Activated CD8-positive, alpha-beta memory T cell treated with anti-CD3 and anti-CD28 coated beads, Interleukin-2, amount 50 U/mL, for 24 hours (primary cell): ENCODE data around the gene DNAJC18.
A peak's percentile ranks its signal among the peaks of the same experiment; 100 is the strongest.
"Not testable (repeated sequence)": the region's sequence is repeated elsewhere in the genome, so short reads cannot be mapped to it uniquely, and the experiment has no call there.

Source experiments
- DNase-seq: peaks from one replicate; pipeline ENCODE4 v3.0.0-alpha.2; 2020; ENCODE audit errors: extremely low read depth

Gene DNAJC18

DNA sequence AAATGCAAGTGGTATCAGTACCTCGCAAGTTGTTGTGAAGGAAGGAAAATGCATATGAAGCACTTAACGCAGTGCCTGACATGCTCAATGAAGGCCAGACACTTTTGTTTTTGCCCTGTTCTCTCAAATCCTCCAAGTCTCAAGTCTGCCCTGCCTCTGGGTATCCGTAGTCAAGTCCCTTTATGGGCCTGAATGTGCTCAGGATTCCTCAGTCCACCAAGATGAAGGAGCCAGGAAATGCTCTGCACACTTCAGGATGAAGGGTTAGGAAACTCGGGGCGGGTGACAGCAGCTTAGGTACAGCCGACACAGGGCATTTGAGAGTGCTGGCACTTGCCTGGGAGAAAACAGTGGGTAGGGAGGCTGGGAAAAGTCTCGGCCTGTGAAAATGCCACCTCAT, 21.9 kb upstream of the DNAJC18 start:
- DNase-seq, result no peak

DNA sequence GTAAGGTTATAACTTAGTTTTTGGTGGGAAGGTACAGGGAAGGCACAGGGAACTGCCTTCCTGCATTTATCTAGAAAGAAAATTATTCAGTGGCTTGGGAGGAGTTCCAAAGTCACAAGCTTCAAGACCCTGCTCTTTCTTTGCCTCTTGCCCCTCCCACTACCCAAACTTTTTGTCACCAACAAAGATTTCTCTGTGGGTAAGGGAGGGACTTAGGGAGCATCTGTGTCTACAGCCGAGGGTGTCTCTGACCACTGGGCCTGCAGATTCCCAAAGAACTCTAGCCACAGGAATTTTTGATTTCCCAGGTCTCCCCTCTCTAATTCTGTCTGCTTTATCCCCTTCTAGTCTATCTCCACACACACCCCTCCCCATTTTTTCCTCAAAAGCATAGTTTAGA, 21.1 kb upstream of the DNAJC18 start:
- DNase-seq, result no peak

- DNase-seq, result no peak
Measured at GRCh38 chr5:139459451-139459934, 20.2 kb upstream of the DNAJC18 start.

- DNase-seq, result peak; percentile 57
Measured at GRCh38 chr5:139458580-139459407, 19.5 kb upstream of the DNAJC18 start.

DNA sequence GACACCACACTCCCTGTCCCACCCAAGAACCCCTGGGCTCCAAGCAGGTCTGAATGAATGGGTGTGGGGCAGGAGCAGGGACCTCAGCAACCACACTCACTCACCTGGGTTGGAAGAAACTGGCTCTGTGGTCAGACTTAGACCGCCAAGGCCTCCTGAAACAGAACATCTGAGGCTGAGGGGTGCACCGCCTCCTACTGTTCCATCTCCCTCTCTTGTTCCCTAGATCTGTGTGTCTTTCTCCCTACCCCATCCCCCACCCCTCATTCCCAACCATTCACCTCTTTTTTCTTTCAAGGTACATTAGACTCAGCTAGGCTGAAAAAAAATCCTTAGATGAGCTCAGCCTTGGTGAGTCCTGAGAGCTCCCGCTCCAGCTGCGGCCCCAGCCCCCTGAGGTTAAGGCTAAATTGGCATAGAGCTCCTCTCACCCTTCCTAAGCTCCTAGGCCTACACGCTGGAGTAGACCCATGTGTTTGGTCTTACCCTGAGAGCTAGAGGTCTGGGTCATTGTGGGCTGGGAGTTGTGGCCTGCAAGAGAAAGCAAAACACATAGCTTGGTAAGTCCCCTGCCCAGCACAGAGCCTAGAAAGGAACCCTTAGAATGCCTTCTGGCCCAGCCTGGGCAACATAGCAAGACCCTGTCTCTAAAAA, 18.5 kb upstream of the DNAJC18 start:
- DNase-seq, result no peak

DNA sequence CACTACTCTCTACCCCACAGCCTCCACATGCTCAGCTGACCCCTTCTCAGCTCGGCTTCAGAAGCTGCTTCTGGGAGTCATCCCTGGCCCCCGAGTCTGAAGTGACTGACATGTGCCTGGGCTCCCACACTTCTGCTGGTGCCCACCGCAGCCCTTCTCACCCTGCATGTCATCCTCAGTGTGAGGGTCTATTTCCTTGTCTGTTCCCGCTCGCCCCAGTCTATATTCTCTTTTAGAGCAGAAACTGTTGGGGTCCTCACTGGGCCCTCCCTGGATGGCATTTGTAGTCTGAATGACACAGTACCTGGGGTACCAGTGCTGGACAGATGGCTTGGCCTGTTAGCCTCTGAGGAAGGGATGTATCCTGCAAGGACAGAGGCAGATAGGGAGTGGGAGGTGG, 17.9 kb upstream of the DNAJC18 start:
- DNase-seq, result no peak

GRCh38 chr5:139456776-139457175, 17.5 kb upstream of the DNAJC18 start:
- DNase-seq, result no peak

DNA sequence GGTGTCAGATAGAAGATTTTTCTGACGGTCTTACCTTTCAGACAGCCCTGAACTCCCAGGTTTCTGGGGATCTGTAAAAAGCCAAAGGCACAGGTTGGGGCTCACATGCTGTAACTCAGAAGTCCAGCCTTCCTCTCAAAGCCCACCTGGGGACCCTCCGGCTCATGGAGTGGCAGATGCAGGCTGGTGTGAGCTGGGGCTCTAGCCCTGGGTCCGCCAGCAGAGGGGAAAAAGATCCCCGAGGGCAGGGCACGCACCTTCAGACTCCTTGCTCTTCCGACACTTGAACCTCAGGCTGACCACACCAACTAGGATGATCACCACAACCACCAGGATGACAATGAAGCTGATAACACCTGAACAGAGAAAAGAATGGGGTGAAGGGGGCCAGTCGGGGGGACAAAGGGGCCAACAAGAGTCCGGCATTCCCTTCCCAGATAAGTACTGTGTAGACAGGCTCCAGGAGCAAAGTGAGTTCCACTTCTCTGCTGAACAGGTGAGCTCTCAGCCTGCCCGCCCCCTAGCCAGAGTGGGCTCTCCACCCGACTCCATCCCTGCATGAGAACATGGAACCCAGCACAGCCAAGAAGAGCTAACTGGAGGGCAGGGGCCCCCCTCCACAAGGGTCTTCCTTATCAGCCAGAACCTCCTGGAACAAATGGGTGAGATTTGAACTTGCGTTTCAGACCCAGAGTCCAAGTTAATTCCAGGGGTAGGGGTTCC, 15.4 kb upstream of the DNAJC18 start:
- no peak for DNase-seq

GRCh38 chr5:139453683-139454567, 14.6 kb upstream of the DNAJC18 start:
- no peak for DNase-seq

GRCh38 chr5:139451878-139452660, 12.7 kb upstream of the DNAJC18 start:
- no peak for DNase-seq

GRCh38 chr5:139451176-139451575, 11.9 kb upstream of the DNAJC18 start:
- no peak for DNase-seq

GRCh38 chr5:139446956-139447779, 7.8 kb upstream of the DNAJC18 start:
- no peak for DNase-seq

GRCh38 chr5:139445325-139446170, 6.2 kb upstream of the DNAJC18 start:
- DNase-seq, result no peak

DNA sequence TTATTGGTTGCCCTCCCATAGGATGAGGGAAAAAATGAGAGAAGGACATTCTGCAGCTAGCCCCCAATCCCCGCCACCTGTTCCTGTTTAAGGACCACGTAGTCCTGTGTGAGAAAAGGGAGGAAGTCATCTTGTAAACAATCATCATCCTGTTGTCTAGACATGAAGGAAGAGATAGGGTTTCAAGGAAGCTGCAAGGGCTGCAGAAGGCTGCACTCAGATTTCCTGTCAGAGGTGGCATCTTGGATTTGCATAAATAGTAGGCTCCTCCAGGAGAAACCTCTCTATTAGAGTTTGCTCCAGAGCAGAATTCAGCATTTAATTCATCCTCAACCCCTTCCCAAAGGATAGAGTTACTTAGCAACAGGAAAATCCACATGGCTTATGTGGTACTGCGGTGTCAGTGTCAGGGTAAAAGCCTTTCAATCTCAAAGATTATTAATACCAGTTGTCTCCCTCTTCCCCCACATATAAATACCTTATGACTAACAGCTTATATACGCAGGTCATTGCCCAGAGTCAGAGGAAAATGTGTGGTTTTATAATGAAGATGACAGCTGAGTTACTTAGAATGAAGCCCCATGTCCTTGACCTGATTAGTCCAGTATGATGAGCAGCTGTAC, 4.6 kb upstream of the DNAJC18 start:
- no peak for DNase-seq

- DNase-seq, result not testable (repeated sequence)
Measured at GRCh38 chr5:139440416-139440815, 1.1 kb upstream of the DNAJC18 start.

GRCh38 chr5:139438707-139439012, 665 bp downstream of the DNAJC18 start:
- DNase-seq, result no peak

DNA sequence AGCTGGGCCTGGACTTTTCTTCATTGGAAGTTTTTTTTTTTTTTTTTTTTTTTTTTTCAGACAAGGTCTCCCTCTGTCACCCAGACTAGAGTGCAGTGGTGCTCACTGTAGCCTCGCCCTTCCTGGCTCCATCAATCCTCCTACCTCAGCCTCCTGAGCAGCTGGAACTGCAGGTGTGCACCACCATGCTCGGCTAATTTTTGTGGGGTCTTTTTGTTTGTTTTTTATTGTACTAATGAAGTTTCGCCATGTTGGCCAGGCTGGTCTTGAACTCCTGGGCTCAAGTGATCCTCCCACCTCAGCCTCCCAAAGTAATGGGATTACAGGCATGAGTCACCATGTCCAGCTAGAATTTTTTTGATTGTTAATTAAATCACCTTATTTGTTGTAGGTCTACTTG, 3.6 kb downstream of the DNAJC18 start:
- no peak for DNase-seq

GRCh38 chr5:139431706-139432105, 7.6 kb downstream of the DNAJC18 start:
- DNase-seq, result no peak

DNA sequence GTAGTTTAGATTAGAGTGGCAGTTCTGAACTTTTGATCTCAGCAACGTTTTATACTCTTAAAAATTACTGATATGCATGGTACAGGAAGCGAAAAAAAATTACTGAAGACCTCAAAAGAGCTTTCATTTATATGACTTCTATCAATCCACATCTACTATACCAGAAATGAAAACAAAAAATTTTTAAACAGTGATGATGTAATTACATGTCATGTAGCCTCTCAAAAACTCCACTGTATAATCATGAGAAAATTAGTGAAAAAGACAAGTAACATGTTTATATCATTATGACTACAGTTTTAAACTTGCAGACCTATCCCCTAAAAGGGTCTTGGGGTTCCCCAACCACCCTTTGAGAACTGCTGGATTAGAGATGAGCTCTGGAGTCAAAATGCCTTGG, 9.3 kb downstream of the DNAJC18 start:
- DNase-seq, result no peak
